GM19238 (cell line): ENCODE results near the gene ZNF830.
A peak's percentile ranks its signal among the peaks of the same experiment; 100 is the strongest.
"Not testable (repeated sequence)": the region's sequence is repeated elsewhere in the genome, so short reads cannot be mapped to it uniquely, and the experiment has no call there.

Experiments
- DNase-seq: peaks from one replicate; pipeline ENCODE4 v3.0.0; 2011; ENCODE audit warnings: low spot score; ENCODE audit not compliant: insufficient read length

The ZNF830 gene

GRCh38 chr17:34991606-34992005, 30.3 kb downstream of the ZNF830 start:
- no peak for DNase-seq

GRCh38 chr17:34993031-34993430, 31.7 kb downstream of the ZNF830 start:
- DNase-seq, result no peak

GRCh38 chr17:34996422-34997285, 35.3 kb downstream of the ZNF830 start:
- no peak for DNase-seq

- no peak for DNase-seq
Measured at GRCh38 chr17:34997355-34997862, 36.1 kb downstream of the ZNF830 start.

- DNase-seq, result peak; percentile 87
Measured at GRCh38 chr17:34998205-34998604, 36.9 kb downstream of the ZNF830 start.

- DNase-seq, result no peak
Measured at GRCh38 chr17:34999456-34999855, 38.1 kb downstream of the ZNF830 start.

DNA sequence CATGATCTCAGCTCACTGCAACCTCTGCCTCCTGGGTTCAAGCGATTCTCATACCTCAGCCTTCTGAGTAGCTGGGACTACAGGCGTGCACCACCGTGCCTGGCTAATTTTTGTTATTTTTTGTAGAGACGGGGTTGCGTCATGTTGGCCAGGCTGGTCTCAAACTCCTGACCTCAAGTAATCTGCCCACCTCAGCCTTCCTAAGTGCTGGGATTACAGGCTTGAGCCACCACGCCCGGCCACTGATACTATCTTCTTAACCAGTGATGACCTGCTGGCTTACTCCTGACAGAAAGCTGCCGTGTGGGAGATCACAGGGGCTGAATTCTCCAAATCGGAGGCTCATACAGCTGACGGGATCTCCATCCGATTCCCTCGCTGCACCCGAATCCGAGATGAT, 39.6 kb downstream of the ZNF830 start:
- DNase-seq, result not testable (repeated sequence)

DNA sequence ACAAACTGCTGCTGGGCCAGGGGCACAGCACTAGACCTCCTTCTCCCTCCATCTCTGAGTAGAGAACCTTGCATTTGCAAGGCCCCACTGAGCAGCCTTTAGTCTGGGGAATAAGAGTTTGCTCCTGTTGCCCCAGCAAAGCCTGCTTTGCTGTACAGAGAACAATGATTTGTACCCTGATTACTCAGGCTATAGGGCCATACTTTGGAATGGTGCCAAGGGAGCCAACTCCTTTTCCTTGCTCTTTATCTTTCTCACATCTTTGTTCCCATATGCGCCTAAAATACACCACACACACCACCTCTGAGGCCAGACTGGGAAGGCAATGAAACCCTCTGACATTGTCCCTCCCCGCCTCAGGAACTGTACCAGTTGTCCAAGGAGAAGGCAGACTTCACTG, 40.2 kb downstream of the ZNF830 start:
- DNase-seq, result no peak

- DNase-seq, result no peak
Measured at GRCh38 chr17:35002876-35003551, 41.7 kb downstream of the ZNF830 start.

- DNase-seq, result no peak
Measured at GRCh38 chr17:35003778-35004177, 42.4 kb downstream of the ZNF830 start.

- no peak for DNase-seq
Measured at GRCh38 chr17:35006345-35006744, 45.0 kb downstream of the ZNF830 start.

DNA sequence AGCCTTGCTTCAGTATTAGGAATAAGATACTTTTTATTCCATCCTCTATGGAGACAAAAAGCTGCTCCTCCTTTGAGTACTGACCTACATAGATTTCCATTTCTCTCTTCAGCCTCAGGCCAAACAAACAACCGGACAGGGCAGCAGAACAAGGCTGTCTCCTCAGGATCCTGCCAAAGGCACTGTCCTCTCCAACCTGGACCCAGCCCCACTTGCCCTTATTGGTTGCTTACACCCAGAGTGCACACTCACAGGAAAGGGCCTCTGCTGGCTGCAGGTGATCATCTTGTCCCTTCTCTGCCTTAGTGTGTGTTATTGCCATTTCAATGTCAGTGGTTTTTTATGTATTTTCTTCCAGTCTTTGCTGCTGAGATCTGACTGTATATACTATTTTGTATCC, 45.6 kb downstream of the ZNF830 start:
- no peak for DNase-seq

GRCh38 chr17:35010093-35010492, 48.8 kb downstream of the ZNF830 start:
- DNase-seq, result no peak

- no peak for DNase-seq
Measured at GRCh38 chr17:35011671-35012216, 50.4 kb downstream of the ZNF830 start.
